Measurements from ENCODE around the gene TIPIN.
A peak's percentile ranks its signal among the peaks of the same experiment; 100 is the strongest.
"Not testable (repeated sequence)": the region's sequence is repeated elsewhere in the genome, so short reads cannot be mapped to it uniquely, and the experiment has no call there.

The TIPIN gene

GRCh38 chr15:66356359-66357236 lies at the start of gene TIPIN:
TSS of gene TIPIN (minus strand) at chr15:66356685. CDS start at chr15:66352947, 3,738 bp downstream.
- DNase-seq (ENCODE audit: low read depth, low spot score): peak; percentile 55
- H3K27ac ChIP-seq: peak within 1 kb of the TSS; percentile 33

GRCh38 chr15:66405615-66406014 lies 49.1 kb upstream of the TIPIN start:
- DNase-seq (ENCODE audit: low read depth, low spot score): no peak
- H3K27ac ChIP-seq: no peak overlapping the region

GRCh38 chr15:66405007-66405406 lies 48.5 kb upstream of the TIPIN start:
- no peak overlapping the region for H3K27ac ChIP-seq
- DNase-seq (ENCODE audit: low read depth, low spot score): no peak

GRCh38 chr15:66404532-66404931 lies 48.0 kb upstream of the TIPIN start:
- no peak overlapping the region for H3K27ac ChIP-seq
- DNase-seq (ENCODE audit: low read depth, low spot score): no peak

- DNase-seq (ENCODE audit: low read depth, low spot score): no peak
- H3K27ac ChIP-seq: no peak overlapping the region
These were observed 47.6 kb upstream of the TIPIN start for GRCh38 chr15:66404122-66404521.

- no peak for DNase-seq (ENCODE audit: low read depth, low spot score)
These were observed 46.8 kb upstream of the TIPIN start for GRCh38 chr15:66403323-66403722.

GRCh38 chr15:66402761-66403284 lies 46.3 kb upstream of the TIPIN start:
- no peak overlapping the region for H3K27ac ChIP-seq
- no peak for DNase-seq (ENCODE audit: low read depth, low spot score)

More at GRCh38 chr15:66403323-66403722, 46.8 kb upstream of the TIPIN start:
- no peak overlapping the region for H3K27ac ChIP-seq

- H3K27ac ChIP-seq: peak overlapping the region; percentile 23
- DNase-seq (ENCODE audit: low read depth, low spot score): no peak
These were observed 44.9 kb upstream of the TIPIN start for GRCh38 chr15:66401130-66402021.

GRCh38 chr15:66400351-66400774 lies 43.9 kb upstream of the TIPIN start:
- H3K27ac ChIP-seq: peak overlapping the region; percentile 23
- DNase-seq (ENCODE audit: low read depth, low spot score): no peak

GRCh38 chr15:66399276-66399675 lies 42.8 kb upstream of the TIPIN start:
- H3K27ac ChIP-seq: no peak overlapping the region
- DNase-seq (ENCODE audit: low read depth, low spot score): no peak

- DNase-seq (ENCODE audit: low read depth, low spot score): no peak
- H3K27ac ChIP-seq: no peak overlapping the region
These were observed 38.4 kb upstream of the TIPIN start for GRCh38 chr15:66394915-66395314.

GRCh38 chr15:66394472-66394871 lies 38.0 kb upstream of the TIPIN start:
- no peak overlapping the region for H3K27ac ChIP-seq
- no peak for DNase-seq (ENCODE audit: low read depth, low spot score)

GRCh38 chr15:66393037-66393436 lies 36.6 kb upstream of the TIPIN start:
- H3K27ac ChIP-seq: not testable (repeated sequence)

GRCh38 chr15:66390678-66391077 lies 34.2 kb upstream of the TIPIN start:
- peak overlapping the region; percentile 96 for H3K27ac ChIP-seq
- DNase-seq (ENCODE audit: low read depth, low spot score): peak; percentile 33

More at GRCh38 chr15:66393037-66393436, 36.6 kb upstream of the TIPIN start:
- not testable (repeated sequence) for DNase-seq (ENCODE audit: low read depth, low spot score)

- no peak for DNase-seq (ENCODE audit: low read depth, low spot score)
- H3K27ac ChIP-seq: peak overlapping the region; percentile 96
These were observed 33.4 kb upstream of the TIPIN start for GRCh38 chr15:66389859-66390381.

GRCh38 chr15:66389098-66389858 lies 32.8 kb upstream of the TIPIN start:
- peak overlapping the region; percentile 96 for H3K27ac ChIP-seq
- DNase-seq (ENCODE audit: low read depth, low spot score): no peak

- DNase-seq (ENCODE audit: low read depth, low spot score): no peak
- H3K27ac ChIP-seq: peak overlapping the region; percentile 96
These were observed 32.1 kb upstream of the TIPIN start for GRCh38 chr15:66388576-66388975.

- no peak for DNase-seq (ENCODE audit: low read depth, low spot score)
- peak overlapping the region; percentile 96 for H3K27ac ChIP-seq
These were observed 31.5 kb upstream of the TIPIN start for GRCh38 chr15:66388043-66388363.

GRCh38 chr15:66387163-66388042 lies 30.9 kb upstream of the TIPIN start:
- peak; percentile 29 for DNase-seq (ENCODE audit: low read depth, low spot score)
- peak overlapping the region; percentile 96 for H3K27ac ChIP-seq

All from epithelial cell of prostate (primary cell).